Kidney tubule cell (primary cell): ENCODE results near the gene TMEM218.
A peak's percentile ranks its signal among the peaks of the same experiment; 100 is the strongest.
"Not testable (repeated sequence)": the region's sequence is repeated elsewhere in the genome, so short reads cannot be mapped to it uniquely, and the experiment has no call there.

Experiments
- DNase-seq: peaks from one replicate; pipeline ENCODE4 v3.0.0-alpha.2; 2018; ENCODE audit warnings: low spot score

TMEM218 gene

DNA sequence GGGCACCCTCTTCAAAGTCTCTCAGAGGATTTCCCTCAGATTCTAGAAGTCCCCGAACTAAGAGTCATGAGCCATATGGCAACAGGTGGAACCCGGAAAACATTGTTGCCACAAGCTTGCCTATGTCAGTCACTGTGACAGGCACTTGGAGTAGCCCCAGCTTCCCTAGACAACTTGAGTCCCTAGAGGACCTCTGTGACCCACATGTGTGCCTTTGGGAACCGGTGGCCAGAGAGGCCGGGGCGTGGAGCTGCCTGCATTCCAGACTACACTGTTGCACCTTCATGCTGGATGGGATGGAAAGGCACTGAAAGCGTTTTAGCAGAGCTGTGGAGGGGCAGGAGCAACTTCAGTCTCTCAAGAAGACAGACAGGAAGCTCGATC is 36.2 kb downstream of the TMEM218 start:
- DNase-seq = no peak

- no peak for DNase-seq
These were observed 36.8 kb downstream of the TMEM218 start for GRCh38 chr11:125074511-125075241.

DNA sequence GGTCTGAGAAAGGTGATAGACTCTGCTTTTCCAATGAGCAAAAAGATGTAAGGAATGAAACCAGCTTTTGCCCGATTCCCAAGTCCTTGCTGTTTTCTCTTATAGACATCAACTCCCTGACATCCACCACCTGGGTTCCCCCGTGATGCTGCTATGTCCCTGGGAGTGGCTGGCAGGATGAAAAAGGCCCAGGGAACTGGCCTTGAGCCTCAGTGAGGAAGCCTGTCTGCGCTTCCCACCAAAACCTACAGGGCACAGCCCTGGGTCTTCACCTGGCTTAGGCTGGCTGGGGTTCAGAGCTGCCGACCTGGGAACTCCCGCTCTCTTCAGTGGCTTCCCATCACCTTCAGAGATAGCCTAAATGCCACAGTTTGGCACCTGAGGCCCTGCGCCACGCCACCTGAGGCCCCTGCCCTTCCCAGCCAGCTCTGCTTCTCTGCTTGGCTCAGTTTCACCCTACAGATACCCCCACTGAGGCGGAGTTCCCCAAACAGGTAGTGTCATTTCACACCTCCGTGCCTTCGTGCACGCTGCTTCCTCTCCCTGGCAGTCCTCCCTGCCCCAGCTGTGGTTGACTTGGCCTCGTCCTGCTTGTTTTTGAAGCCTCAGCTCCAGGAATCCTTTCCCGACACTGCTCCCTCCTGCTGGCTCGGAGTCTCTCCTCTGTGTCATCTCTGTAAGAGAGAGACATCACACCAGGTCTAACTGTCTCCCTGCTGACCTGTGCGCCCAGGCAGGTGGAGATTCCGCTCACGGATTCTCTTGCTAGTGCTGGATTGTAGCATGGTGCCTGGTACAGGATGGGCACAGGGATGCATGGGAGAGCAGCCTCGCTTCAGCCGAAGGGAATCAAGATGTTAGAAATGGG is 37.6 kb downstream of the TMEM218 start:
- no peak for DNase-seq

DNA sequence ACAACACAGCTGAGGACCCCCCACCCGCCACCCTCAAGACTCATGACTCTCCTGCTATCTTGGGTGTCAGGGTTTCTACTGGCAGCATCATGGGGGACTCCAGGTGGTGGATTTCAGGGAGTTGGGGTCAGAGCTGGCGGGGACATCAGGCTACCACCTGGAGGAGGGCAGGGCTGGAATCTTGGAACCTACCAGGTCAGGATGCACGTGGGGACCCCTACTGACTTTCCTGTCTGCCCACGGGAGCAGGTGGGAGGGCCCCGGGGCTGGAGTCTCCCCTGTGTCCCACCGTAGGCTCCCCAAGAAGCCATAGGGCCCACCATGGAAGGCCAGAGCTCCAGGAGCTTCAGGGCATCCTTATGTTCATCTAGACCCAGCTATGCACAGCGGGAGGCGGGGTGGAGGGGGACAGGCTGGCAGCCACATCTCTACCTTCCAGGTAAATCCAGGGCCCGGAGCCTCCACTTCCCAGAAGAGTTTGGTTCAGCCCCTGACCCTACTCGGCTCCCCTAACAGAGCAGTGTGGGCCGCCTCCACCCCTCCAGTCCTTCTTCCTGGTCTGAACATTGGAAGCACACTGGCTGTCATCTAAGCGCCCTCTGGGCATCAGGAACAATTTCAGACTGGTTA is 38.4 kb downstream of the TMEM218 start:
- no peak for DNase-seq

DNA sequence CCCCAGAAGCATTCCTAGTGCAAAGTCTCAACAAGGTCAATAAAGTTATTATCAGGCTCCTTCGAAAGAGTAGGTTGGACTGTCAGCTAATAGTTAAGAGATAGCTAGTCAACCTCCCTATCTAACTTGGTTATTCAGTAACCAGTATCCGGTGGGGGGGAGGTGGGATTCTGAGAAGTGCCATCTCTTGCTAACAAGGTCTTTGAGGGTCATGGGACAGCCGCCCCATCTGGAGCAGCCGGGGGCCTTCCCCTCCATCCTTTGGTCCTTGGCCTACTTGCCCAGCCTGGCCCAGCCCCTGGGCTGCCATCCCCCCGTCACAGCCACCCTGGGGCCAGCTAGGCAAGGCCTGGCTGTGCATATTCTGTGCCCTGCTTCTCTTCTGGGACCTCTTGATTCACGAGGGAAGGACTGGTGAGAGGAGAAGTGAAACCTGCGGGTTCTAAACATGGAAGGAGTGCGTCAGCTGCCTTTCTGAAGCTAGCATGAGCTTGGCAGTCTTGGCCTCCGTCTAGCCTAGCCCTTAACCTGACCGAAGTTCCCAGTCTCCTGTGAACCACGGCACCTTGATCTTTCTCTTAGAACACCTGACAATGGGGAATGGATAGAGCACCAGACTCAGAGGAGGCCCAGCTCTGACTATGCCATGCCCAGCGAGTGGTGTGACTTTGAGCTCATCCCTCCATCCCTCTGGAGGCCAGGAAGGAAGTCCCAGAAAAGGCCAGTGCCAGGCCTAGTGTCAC is 39.0 kb downstream of the TMEM218 start:
- DNase-seq = no peak

GRCh38 chr11:125071846-125072217 is 39.6 kb downstream of the TMEM218 start:
- DNase-seq = no peak

DNA sequence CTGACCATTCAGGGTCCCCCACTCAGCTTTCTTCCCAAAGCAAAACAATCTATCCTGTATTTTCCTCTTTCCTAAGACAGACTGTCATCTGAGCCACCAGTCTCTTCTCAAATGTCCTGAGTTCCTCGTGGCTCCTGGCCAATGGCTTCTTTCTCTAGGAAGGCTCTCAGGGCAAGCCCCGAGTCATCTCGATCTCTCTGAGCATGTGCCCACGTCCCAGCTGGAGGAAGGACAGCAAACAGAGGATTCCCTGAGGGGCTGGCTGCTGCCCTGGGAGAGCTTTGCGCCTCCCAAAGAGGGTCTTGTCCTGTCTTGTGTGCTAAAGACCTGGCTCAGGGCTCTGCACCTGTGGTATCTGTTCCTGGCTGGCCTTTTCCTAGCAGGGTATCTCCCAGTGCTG is 40.0 kb downstream of the TMEM218 start:
- peak; percentile 23 for DNase-seq

DNA sequence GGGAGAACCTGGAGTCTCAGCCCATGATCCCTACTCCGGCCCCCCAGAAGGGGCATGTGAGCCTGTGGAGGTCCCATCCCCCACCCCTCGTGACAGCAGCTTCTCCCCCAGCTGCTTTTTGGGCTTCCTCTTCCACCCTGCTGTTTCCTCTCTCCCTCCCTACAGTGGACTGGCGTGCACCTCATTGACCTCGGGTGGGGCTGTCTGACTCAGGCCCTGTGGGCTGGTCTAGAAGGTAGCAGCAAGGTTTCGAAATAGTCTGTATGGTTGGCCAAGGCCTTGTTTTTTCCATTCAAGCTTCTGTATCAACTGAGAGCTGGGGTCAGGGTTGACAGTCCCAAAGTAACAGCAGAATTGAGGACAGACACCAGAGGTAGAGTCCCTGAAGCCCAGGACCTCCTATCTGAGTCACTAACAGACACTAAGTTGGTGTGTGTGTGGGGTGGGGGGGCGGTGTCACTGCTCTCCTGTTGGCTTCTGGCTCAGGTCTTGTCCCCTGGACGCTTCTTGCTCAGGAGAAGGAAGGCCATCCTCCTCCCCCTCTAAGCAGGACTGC is 40.6 kb downstream of the TMEM218 start:
- peak; percentile 66 for DNase-seq

DNA sequence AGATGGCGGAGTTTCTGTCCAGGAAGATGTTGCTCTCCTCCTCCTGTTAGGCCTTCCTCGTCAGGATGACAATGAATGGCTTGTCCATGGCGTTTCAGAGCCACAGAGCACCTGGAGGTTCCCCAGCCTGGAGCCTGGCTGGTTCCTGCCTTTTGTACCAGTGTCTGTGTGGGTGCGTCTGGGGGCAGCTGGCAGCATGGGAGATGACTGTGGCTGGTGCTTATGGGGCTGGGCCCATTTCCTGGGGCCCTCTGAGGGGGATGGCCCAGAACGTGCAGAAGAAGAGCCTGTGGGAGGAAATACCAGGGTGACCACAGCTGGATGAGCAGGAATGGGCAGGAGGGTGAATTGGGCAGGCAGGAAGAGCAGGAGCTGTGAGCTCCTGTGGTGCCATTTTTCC is 41.6 kb downstream of the TMEM218 start:
- peak; percentile 61 for DNase-seq

- DNase-seq = no peak
These were observed 42.4 kb downstream of the TMEM218 start for GRCh38 chr11:125069008-125069407.

GRCh38 chr11:125068368-125068767 is 43.1 kb downstream of the TMEM218 start:
- no peak for DNase-seq

DNA sequence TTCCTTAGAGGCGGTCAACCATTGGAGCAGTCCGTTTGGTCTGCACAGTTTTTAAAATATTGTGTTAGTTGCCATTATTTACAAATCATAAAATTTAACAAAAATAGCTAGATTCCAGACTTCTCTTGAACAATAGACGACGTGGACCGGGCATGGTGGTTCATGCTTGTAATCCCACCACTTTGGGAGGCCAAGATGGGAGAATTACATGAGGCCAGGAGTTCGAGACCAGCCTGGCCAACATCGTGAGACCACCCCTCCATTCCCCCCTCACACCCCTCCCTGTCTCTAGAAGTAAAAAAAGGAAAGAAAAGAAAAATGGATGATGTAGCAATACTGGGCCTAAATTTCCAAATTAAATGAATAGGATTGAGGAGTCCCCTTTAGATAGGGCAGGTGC is 47.4 kb downstream of the TMEM218 start:
- no peak for DNase-seq

- no peak for DNase-seq
These were observed 47.9 kb downstream of the TMEM218 start for GRCh38 chr11:125063429-125064043.

DNA sequence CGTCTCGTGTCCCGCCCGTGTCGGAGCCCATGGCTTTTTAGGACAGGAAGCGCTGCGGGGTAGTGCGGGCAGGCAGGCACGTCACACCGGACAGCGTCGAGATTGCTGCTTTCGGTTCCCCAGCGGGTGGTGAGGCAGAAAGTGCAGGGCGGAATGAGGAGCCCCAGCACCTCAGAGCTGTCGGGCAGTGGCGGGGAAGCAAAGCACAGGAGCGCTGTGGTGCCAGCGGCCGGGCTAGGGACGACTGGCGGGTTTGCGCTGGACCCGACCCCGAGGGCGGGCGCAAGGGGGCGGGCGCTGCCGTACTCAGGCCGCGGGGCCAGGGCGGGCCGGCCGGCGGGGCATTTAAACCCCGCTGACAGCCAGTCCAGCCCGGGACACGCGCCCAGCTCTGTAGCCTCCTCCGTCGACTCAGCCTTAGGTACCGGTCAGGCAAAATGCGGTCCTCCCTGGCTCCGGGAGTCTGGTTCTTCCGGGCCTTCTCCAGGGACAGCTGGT is 48.4 kb downstream of the TMEM218 start, which contains the start of gene SLC37A2:
SLC37A2 (plus strand) TSS at position 375 of the 498 bp plus-strand sequence; CDS start at position 438, 63 bp downstream.
- DNase-seq = peak; percentile 79

- DNase-seq = no peak
These were observed 49.1 kb downstream of the TMEM218 start for GRCh38 chr11:125062218-125062930.

DNA sequence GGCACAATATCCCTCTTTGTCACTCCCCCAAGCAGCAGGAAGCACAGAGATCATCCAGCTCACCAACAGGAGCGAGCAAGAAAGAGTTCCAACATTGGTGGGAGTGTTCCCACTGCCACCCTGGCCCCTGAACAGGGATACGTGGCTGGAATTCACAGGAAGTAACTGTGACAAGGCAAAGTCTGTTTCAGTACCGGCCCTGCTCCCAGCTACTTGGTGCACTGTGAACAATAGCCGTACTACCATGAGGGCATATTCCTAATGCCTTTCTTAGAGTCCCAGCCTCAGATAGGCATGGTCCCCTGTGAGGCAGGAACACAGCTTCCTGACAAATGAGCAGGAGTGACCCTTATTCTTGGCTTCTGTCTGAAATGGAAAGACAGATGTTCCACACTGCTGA is 50.1 kb downstream of the TMEM218 start:
- DNase-seq = no peak

GRCh38 chr11:125057693-125058016 is 53.8 kb downstream of the TMEM218 start:
- DNase-seq = no peak

GRCh38 chr11:125056931-125057692 is 54.3 kb downstream of the TMEM218 start:
- no peak for DNase-seq

DNA sequence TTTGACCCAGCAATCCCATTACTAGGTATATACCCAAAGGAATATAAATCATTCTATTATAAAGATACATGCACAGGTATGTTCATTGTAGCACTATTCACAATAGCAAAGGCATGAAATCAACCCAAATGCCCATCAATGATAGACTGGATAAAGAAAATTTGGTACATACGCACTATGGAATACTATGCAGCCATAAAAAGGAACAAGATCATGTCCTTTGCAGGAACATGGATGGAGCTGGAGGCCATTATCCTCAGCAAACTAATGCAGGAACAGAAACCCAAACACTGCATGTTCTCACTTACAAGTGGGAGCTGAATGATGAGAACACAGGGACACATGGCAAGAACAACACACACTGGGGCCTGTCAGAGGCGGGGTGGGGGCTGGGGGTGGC is 55.3 kb downstream of the TMEM218 start:
- not testable (repeated sequence) for DNase-seq
